Right lobe of liver (tissue), 6 donors: Measurements from ENCODE around the gene HP1BP3. TPM values are rescaled to one million over a fixed set of nuclear protein-coding genes. Genes with fewer than 3 reads are reported as not detected.

Source experiments
- ATAC-seq, 4 donors: fragments of 200-7000 bp; cut with Tn5 transposase; one replicate each; pipeline ENCODE4 v1.9.1; 2020; ENCODE audit warnings: mild to moderate bottlenecking in 4 of 4, moderate library complexity in 4 of 4
- DNase-seq, 3 donors: peaks; one replicate each; pipeline ENCODE4 v3.0.0-alpha.2; 2020
- H3K27ac ChIP-seq, 3 donors: fragments of 200-600 bp; one replicate each; pipeline ENCODE4 v1.8.0; 2022
- H3K27me3 ChIP-seq, 2 donors: fragments of 200-600 bp; one replicate each; pipeline ENCODE4 v1.8.0; 2022
- H3K36me3 ChIP-seq, 4 donors: fragments of 200-600 bp; sonication (generic) in 1 of 4; one replicate each; pipeline versions ENCODE4 v1.5.1 to v1.8.0; 2017 to 2022; ENCODE audit warnings: control low read depth in 1 of 4
- H3K4me1 ChIP-seq, 4 donors: fragments of 200-600 bp; sonication (generic) in 1 of 4; one replicate each; pipeline versions ENCODE4 v1.5.1 to v1.8.0; 2017 to 2022; ENCODE audit warnings: control low read depth in 1 of 4
- H3K4me3 ChIP-seq, 3 donors: fragments of 200-600 bp; one replicate each; pipeline ENCODE4 v1.8.0; 2022
- H3K9me3 ChIP-seq, 4 donors: fragments of 200-600 bp; sonication (generic) in 1 of 4; one replicate each; pipeline versions ENCODE4 v1.5.1 to v1.8.0; 2017 to 2022; ENCODE audit warnings: control low read depth in 1 of 4
- POLR2A ChIP-seq: fragments of 450-650 bp; IDR thresholded peaks from one replicate; pipeline ENCODE4 v1.6.1; 2017; ENCODE audit warnings: antibody characterized with exemption, mild to moderate bottlenecking
- WGBS: methylation state at CpG from one replicate; pipeline ENCODE4 v1.1.6; 2018; ENCODE audit warnings: low coverage, low lambda C conversion rate; ENCODE audit not compliant: insufficient coverage; ENCODE audit errors: missing lambda C conversion rate; 5-methylcytosine and 5-hydroxymethylcytosine counted together
- intact Hi-C, 2 donors: fragments of 100-400 bp; cut with DNase I; formaldehyde crosslinking; loops; one replicate each; pipeline versions ENCODE4 v1.11.2 to v1.14.1; 2022
- total RNA-seq, 6 experiments: library from RNA; depleted of rRNA in 2 of 6; stranded (reverse); fragments of >200 nt in 2 of 6; fragmentation: NEBNext Ultra II Directional in 3 of 6; extraction: Animal tissue kit (Norgen Biotek cat#: 25700) in 3 of 6; gene quantifications; one replicate each; pipeline versions ENCODE4 v1.1.0 to v1.2.4, GENCODE V29; 2016 to 2023
- TF ChIP-seq, protein P1 (sequence below), 4 donors: fragments of 200-600 bp in 3 of 4; fragments of 450-650 bp in 1 of 4; IDR thresholded peaks; one replicate each; pipeline versions ENCODE4 v1.5.1 to v1.8.0; 2016 to 2022; ENCODE audit warnings: antibody characterized with exemption in 4 of 4, mild to moderate bottlenecking in 2 of 4
- donor health status: DM: no; HTN: yes; CAD: no.
- donor health status: DM: no; HTN: no; CAD: no.
- donor health status: DM: no; HTN: no; CAD: no.
- donor health status: DM: no; HTN: yes; CAD: no.
- donor health status: DM: no; HTN: yes; CAD: no.

HP1BP3 gene
- total RNA-seq, 6 experiments from 2014 or later, result 60.6 to 84.6 (median 70.7) TPM

DNA sequence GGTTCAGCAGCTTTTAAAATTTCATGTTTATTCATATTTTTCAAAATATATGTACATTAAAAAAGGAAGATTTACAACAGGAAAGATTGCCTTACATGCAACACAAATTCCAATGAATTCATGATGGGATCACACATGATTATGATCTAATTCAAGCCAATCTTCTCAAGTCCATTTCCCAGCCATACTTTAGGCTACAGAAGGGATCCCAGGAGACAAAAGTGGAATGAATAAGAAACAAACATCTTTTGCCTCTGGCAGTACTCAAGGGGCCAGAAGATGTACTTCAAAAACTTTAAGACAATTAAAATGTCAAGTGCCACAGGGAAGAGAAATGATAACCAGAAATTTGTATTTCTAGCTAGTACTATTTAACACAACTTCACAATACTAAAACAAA lies 44.4 kb downstream of the HP1BP3 start:
- DNase-seq (no peak), ATAC-seq (no peak)
- no peak overlapping the region for H3K4me3 ChIP-seq
- H3K27ac ChIP-seq, result no peak overlapping the region
- H3K27me3 ChIP-seq, result no peaks in the 10 kb centered on the region
- peaks cover 9 to 72% (median 24%) of the 10 kb centered on the region in 4 donors for H3K36me3 ChIP-seq
- TF ChIP-seq POLR2A, result no peak
- TF ChIP-seq, protein P1, sequence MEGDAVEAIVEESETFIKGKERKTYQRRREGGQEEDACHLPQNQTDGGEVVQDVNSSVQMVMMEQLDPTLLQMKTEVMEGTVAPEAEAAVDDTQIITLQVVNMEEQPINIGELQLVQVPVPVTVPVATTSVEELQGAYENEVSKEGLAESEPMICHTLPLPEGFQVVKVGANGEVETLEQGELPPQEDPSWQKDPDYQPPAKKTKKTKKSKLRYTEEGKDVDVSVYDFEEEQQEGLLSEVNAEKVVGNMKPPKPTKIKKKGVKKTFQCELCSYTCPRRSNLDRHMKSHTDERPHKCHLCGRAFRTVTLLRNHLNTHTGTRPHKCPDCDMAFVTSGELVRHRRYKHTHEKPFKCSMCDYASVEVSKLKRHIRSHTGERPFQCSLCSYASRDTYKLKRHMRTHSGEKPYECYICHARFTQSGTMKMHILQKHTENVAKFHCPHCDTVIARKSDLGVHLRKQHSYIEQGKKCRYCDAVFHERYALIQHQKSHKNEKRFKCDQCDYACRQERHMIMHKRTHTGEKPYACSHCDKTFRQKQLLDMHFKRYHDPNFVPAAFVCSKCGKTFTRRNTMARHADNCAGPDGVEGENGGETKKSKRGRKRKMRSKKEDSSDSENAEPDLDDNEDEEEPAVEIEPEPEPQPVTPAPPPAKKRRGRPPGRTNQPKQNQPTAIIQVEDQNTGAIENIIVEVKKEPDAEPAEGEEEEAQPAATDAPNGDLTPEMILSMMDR (IDR thresholded peaks at IDR 0.05), result no peak
- intact Hi-C loops, result no loop called here
- no peaks in the 10 kb centered on the region for H3K9me3 ChIP-seq
- no peaks in the 10 kb centered on the region for H3K4me1 ChIP-seq

DNA sequence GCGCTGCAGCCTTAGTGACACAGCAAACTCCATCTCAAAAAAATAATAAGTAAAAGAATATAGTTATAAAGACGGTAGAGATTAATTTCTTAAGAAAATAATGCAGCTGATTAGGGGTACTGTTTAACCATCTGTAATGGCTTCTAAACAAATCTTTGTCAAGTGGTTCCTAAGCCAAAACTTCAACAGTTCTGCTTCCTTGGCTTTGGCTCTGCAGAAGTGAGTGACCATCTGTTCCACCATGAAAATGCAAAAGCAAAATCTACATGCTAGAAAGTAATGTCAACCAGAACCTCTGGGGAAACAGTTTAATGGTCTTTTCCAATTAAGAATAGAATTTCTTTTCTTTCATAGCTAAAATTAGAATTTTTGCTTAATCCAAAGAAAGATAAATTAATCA lies 46.3 kb downstream of the HP1BP3 start:
- H3K4me1 ChIP-seq, result no peaks in the 10 kb centered on the region
- peaks cover 9 to 55% (median 16%) of the 10 kb centered on the region in 4 donors for H3K36me3 ChIP-seq
- 85% methylated on average over 2 of the region's 2 CpGs for WGBS
- TF ChIP-seq, protein P1 (IDR thresholded peaks at IDR 0.05), result no peak
- no peak for TF ChIP-seq POLR2A
- intact Hi-C loops, result no loop called here
- no peak overlapping the region for H3K27ac ChIP-seq
- ATAC-seq (no peak), DNase-seq (no peak)
- no peak overlapping the region for H3K4me3 ChIP-seq
- no peaks in the 10 kb centered on the region for H3K27me3 ChIP-seq
- no peaks in the 10 kb centered on the region for H3K9me3 ChIP-seq

DNA sequence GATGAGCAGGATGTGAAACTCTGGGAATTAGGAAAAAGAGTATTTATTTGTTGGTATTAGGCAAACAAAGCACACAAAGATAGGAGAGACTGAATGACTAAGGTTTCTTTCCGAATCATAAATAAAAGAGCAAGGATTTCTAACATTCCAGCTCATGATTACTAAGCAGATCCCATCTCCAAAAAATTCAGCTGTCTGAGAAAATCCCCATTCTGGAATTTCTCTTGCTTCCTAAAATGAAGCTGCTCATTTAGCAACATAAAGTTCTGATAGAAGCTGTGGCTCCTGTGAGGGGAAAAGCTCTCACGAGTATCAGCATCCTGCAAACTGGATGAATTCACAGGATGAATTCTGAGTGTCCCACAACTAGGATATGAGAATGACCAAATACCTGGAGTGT lies 47.9 kb downstream of the HP1BP3 start:
- no peak overlapping the region for H3K4me3 ChIP-seq
- H3K36me3 ChIP-seq, result peaks cover 2 to 40% (median 4%) of the 10 kb centered on the region in 4 donors
- intact Hi-C loops, result no loop called here
- no peaks in the 10 kb centered on the region for H3K27me3 ChIP-seq
- DNase-seq (no peak), ATAC-seq (no peak)
- H3K27ac ChIP-seq, result no peak overlapping the region
- no peaks in the 10 kb centered on the region for H3K4me1 ChIP-seq
- no peaks in the 10 kb centered on the region for H3K9me3 ChIP-seq
- no peak for TF ChIP-seq POLR2A
- TF ChIP-seq, protein P1 (IDR thresholded peaks at IDR 0.05), result no peak
- WGBS, result 64% methylated on average over 2 of the region's 2 CpGs

DNA sequence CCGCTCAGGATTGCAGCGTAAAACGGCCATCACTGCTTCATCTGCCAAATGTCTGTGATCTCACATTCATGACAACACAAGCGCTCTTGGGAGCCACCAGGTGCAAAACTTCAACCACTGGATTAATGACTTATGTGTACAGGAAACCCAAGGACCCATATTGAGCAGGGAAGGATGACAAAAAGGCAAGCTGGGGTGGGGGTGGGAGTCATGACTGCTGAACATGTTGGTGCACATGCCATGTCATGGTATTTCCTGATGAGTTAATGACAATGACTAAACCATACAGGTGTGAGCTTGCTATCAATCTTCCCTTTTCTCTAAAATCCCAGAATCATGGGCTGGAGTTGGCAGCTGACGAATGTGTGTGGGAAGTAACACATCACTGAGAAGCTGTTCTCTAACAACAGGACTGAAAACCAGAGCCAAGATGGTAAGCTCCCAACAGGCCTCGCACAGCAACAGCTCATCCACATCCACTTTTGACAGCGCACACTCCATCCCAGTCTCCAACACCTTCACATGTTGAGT lies 51.5 kb downstream of the HP1BP3 start:
- ATAC-seq (no peak), DNase-seq (no peak)
- no peaks in the 10 kb centered on the region for H3K27me3 ChIP-seq
- H3K4me3 ChIP-seq, result no peak overlapping the region
- no peaks in the 10 kb centered on the region for H3K9me3 ChIP-seq
- 91% methylated on average over 5 of the region's 7 CpGs for WGBS
- H3K36me3 ChIP-seq, result peaks cover 0 to 5% (median 0%) of the 10 kb centered on the region in 4 donors
- no peak overlapping the region for H3K27ac ChIP-seq
- intact Hi-C loops, result no loop called here
- TF ChIP-seq POLR2A, result no peak
- TF ChIP-seq, protein P1 (IDR thresholded peaks at IDR 0.05), result no peak
- peaks cover 0 to 17% (median 6%) of the 10 kb centered on the region in 4 donors for H3K4me1 ChIP-seq
